D721Med (cell line): ENCODE results near the gene GUCY2D.

Experiments used
- DNase-seq: peaks from one replicate; pipeline ENCODE4 v3.0.0; 2011; ENCODE audit warnings: low spot score; ENCODE audit not compliant: insufficient read length
- FAIRE-seq: peaks from 2 replicates; lab custom pipeline; 2011; peaks lifted over from hg19 to GRCh38; lab: Jason Lieb, UNC
- CTCF ChIP-seq: IDR thresholded peaks from 2 replicates; pipeline ENCODE4 v1.5.1; 2012; ENCODE audit warnings: mild to moderate bottlenecking, control low read depth; ENCODE audit not compliant: insufficient read depth; ENCODE audit errors: missing control alignments

GUCY2D gene

GRCh38 chr17:8012045-8012580 is 9.7 kb downstream of the GUCY2D start:
- FAIRE-seq (no peak), DNase-seq (no peak)
- no peak for TF ChIP-seq CTCF

- no peak for FAIRE-seq
- no peak for DNase-seq
- no peak for TF ChIP-seq CTCF
Observed at GRCh38 chr17:8012996-8013640, 10.7 kb downstream of the GUCY2D start.

GRCh38 chr17:8013731-8014557 is 11.5 kb downstream of the GUCY2D start:
- DNase-seq, result no peak
- FAIRE-seq, result no peak
- TF ChIP-seq CTCF, result no peak

- DNase-seq, result no peak
- FAIRE-seq, result no peak
- no peak for TF ChIP-seq CTCF
Observed at GRCh38 chr17:8014558-8014850, 12.1 kb downstream of the GUCY2D start.

- no peak for TF ChIP-seq CTCF
- DNase-seq (no peak), FAIRE-seq (no peak)
Observed at GRCh38 chr17:8015236-8015956, 13.0 kb downstream of the GUCY2D start.

GRCh38 chr17:8015957-8016631 is 13.7 kb downstream of the GUCY2D start:
- DNase-seq (no peak), FAIRE-seq (no peak)
- TF ChIP-seq CTCF, result no peak
